OCI-LY3 (cell line): Measurements from ENCODE around the gene TTC23.
"Not testable (repeated sequence)": the region's sequence is repeated elsewhere in the genome, so short reads cannot be mapped to it uniquely, and the experiment has no call there.

Experiments
- H2AFZ ChIP-seq: fragments of 200-600, 300-600 bp; shearing (Covaris generic); 2 replicates; pipeline ENCODE4 v1.6.0; 2014; ENCODE audit warnings: antibody characterized with exemption, low read depth, low read length
- H3K27ac ChIP-seq: fragments of 200-600, 300-600 bp; sonication (generic); 2 replicates; pipeline ENCODE4 v1.5.1; 2014; ENCODE audit warnings: mild to moderate bottlenecking, low read length, moderate library complexity, mixed read lengths
- H3K27me3 ChIP-seq: fragments of 200-600, 300-600 bp; sonication (generic); 2 replicates; pipeline ENCODE4 v1.6.1; 2014; ENCODE audit warnings: low read depth, low read length, mixed read lengths
- H3K36me3 ChIP-seq: fragments of 200-600, 300-600 bp; sonication (generic); replicated peaks from 2 replicates; pipeline ENCODE3; 2014; ENCODE audit warnings: low read depth, low read length, mixed read lengths
- H3K4me1 ChIP-seq: fragments of 300-600, 200-600 bp; sonication (generic); 2 replicates; pipeline ENCODE4 v1.6.1; 2014; ENCODE audit warnings: low read length, mixed read lengths
- H3K4me2 ChIP-seq: fragments of 200-600, 300-600 bp; sonication (generic); 2 replicates; pipeline ENCODE4 v1.6.1; 2014; ENCODE audit warnings: low read length, mixed read lengths
- H3K4me3 ChIP-seq: fragments of 300-600, 200-600 bp; sonication (generic); 2 replicates; pipeline ENCODE4 v1.5.1; 2014; ENCODE audit warnings: antibody characterized with exemption, mild to moderate bottlenecking, low read length, moderate library complexity
- H3K79me2 ChIP-seq: fragments of 300-600, 200-600 bp; shearing (Covaris generic); 2 replicates; pipeline ENCODE4 v1.6.1; 2014; ENCODE audit warnings: mild to moderate bottlenecking, low read length, mixed read lengths
- H3K9ac ChIP-seq: fragments of 300-600, 200-600 bp; shearing (Covaris generic); 2 replicates; pipeline ENCODE4 v1.6.0; 2014; ENCODE audit warnings: mild to moderate bottlenecking, low read length, moderate library complexity
- H3K9me3 ChIP-seq: fragments of 200-600, 300-600 bp; shearing (Covaris generic); 2 replicates; pipeline ENCODE4 v1.6.1; 2014; ENCODE audit warnings: low read length, mixed read lengths; ENCODE audit not compliant: insufficient read depth
- H4K20me1 ChIP-seq: fragments of 200-600, 300-600 bp; sonication (generic); 2 replicates; pipeline ENCODE4 v1.6.1; 2016; ENCODE audit warnings: low read length, mixed read lengths; ENCODE audit not compliant: insufficient read depth
- CTCF ChIP-seq: fragments of 200-600, 300-600 bp; sonication (generic); IDR thresholded peaks from 2 replicates; pipeline ENCODE4 v1.5.1; 2014; ENCODE audit warnings: antibody characterized with exemption, low read length, low read depth
- EZH2phosphoT487 ChIP-seq: fragments of 200-600 bp; shearing (Covaris generic); IDR thresholded peaks from 2 replicates; pipeline ENCODE4 v1.6.1; 2018; ENCODE audit warnings: antibody characterized with exemption, mixed run types, low read depth

TTC23 gene

GRCh38 chr15:99238849-99239248 lies 10.5 kb downstream of the TTC23 start:
- Histone ChIP-seq H3K4me3 (no peak overlapping the region), H3K36me3 (no peaks in the 10 kb centered on the region), H3K4me1 (peaks cover 12% of the 10 kb centered on the region), H2AFZ (no peak overlapping the region), H3K4me2 (no peak overlapping the region), H3K79me2 (no peaks in the 10 kb centered on the region), H3K27ac (no peak overlapping the region), H3K27me3 (no peaks in the 10 kb centered on the region), H3K9ac (no peak overlapping the region), H4K20me1 (no peaks in the 10 kb centered on the region), H3K9me3 (no peaks in the 10 kb centered on the region)
- TF ChIP-seq CTCF (no peak), EZH2phosphoT487 (no peak)

- H2AFZ ChIP-seq, H3K36me3 ChIP-seq, H3K4me3 ChIP-seq, H3K4me2 ChIP-seq, H3K9ac ChIP-seq, H4K20me1 ChIP-seq, H3K27me3 ChIP-seq, H3K4me1 ChIP-seq, H3K27ac ChIP-seq, H3K9me3 ChIP-seq, H3K79me2 ChIP-seq: not testable (repeated sequence)
These were observed 15.2 kb downstream of the TTC23 start for GRCh38 chr15:99234160-99234559.

GRCh38 chr15:99232740-99233139 lies 16.6 kb downstream of the TTC23 start:
- TF ChIP-seq EZH2phosphoT487 (no peak), CTCF (no peak)
- no peaks in the 10 kb centered on the region for H3K79me2 ChIP-seq
- H4K20me1 ChIP-seq, result no peaks in the 10 kb centered on the region
- no peak overlapping the region for H3K4me2 ChIP-seq
- H2AFZ ChIP-seq, result no peak overlapping the region
- no peak overlapping the region for H3K27ac ChIP-seq
- no peak overlapping the region for H3K9ac ChIP-seq
- no peaks in the 10 kb centered on the region for H3K36me3 ChIP-seq
- H3K27me3 ChIP-seq, result no peaks in the 10 kb centered on the region
- H3K4me1 ChIP-seq, result no peaks in the 10 kb centered on the region
- H3K4me3 ChIP-seq, result no peak overlapping the region
- H3K9me3 ChIP-seq, result no peaks in the 10 kb centered on the region

GRCh38 chr15:99230867-99231266 lies 18.5 kb downstream of the TTC23 start:
- Histone ChIP-seq H3K36me3 (no peaks in the 10 kb centered on the region), H3K9me3 (no peaks in the 10 kb centered on the region), H3K4me3 (no peak overlapping the region), H3K79me2 (no peaks in the 10 kb centered on the region), H3K27ac (no peak overlapping the region), H3K27me3 (no peaks in the 10 kb centered on the region), H4K20me1 (peaks cover under 1% of the 10 kb centered on the region; the same call in 1 of the 2 replicates), H2AFZ (no peak overlapping the region), H3K4me1 (no peaks in the 10 kb centered on the region), H3K9ac (no peak overlapping the region), H3K4me2 (no peak overlapping the region)
- TF ChIP-seq CTCF, result no peak

- no peak overlapping the region for H2AFZ ChIP-seq
- no peaks in the 10 kb centered on the region for H3K79me2 ChIP-seq
- no peak overlapping the region for H3K27ac ChIP-seq
- no peak overlapping the region for H3K4me2 ChIP-seq
- no peak for TF ChIP-seq CTCF
- TF ChIP-seq EZH2phosphoT487, result no peak
- H3K4me3 ChIP-seq, result no peak overlapping the region
- no peaks in the 10 kb centered on the region for H3K27me3 ChIP-seq
- H3K9me3 ChIP-seq, result no peaks in the 10 kb centered on the region
- H3K36me3 ChIP-seq, result no peaks in the 10 kb centered on the region
- H4K20me1 ChIP-seq, result peaks cover 4% of the 10 kb centered on the region; the same call in 1 of the 2 replicates
- H3K4me1 ChIP-seq, result no peaks in the 10 kb centered on the region
- H3K9ac ChIP-seq, result no peak overlapping the region
These were observed 21.1 kb downstream of the TTC23 start for GRCh38 chr15:99228120-99228770.
